Stimulated activated CD4-positive, alpha-beta T cell treated with anti-CD3 and anti-CD28 coated beads, TNF-alpha, amount 100 ng/mL, for 1 hour (primary cell): Measurements from ENCODE around the gene NPHP4.

Experiments used
- DNase-seq, 3 donors: peaks; one replicate each; pipeline ENCODE4 v3.0.0-alpha.2; 2020; ENCODE audit warnings: low read depth in 3 of 3, low spot score in 1 of 3

The NPHP4 gene

GRCh38 chr1:5914676-5915365, 77.4 kb downstream of the NPHP4 start:
- DNase-seq, result no peak

- no peak for DNase-seq
Measured at GRCh38 chr1:5913876-5914275, 78.3 kb downstream of the NPHP4 start.

- no peak for DNase-seq
Measured at GRCh38 chr1:5913078-5913845, 79.0 kb downstream of the NPHP4 start.

GRCh38 chr1:5911871-5912271, 80.4 kb downstream of the NPHP4 start:
- no peak for DNase-seq

- no peak for DNase-seq
Measured at GRCh38 chr1:5911157-5911556, 81.1 kb downstream of the NPHP4 start.

- no peak for DNase-seq
Measured at GRCh38 chr1:5910666-5911065, 81.6 kb downstream of the NPHP4 start.

- DNase-seq, result no peak
Measured at GRCh38 chr1:5910276-5910620, 82.0 kb downstream of the NPHP4 start.

- DNase-seq, result no peak
Measured at GRCh38 chr1:5909576-5910275, 82.5 kb downstream of the NPHP4 start.

- DNase-seq, result no peak
Measured at GRCh38 chr1:5908461-5909375, 83.5 kb downstream of the NPHP4 start.

GRCh38 chr1:5907966-5908365, 84.3 kb downstream of the NPHP4 start:
- no peak for DNase-seq

- DNase-seq, result no peak
Measured at GRCh38 chr1:5907386-5907785, 84.8 kb downstream of the NPHP4 start.

GRCh38 chr1:5906966-5907365, 85.3 kb downstream of the NPHP4 start:
- DNase-seq, result no peak

GRCh38 chr1:5906116-5906515, 86.1 kb downstream of the NPHP4 start:
- no peak for DNase-seq

- DNase-seq, result no peak
Measured at GRCh38 chr1:5905436-5905835, 86.8 kb downstream of the NPHP4 start.

- no peak for DNase-seq
Measured at GRCh38 chr1:5904551-5904950, 87.7 kb downstream of the NPHP4 start.

GRCh38 chr1:5903680-5904079, 88.5 kb downstream of the NPHP4 start:
- no peak for DNase-seq

GRCh38 chr1:5903031-5903430, 89.2 kb downstream of the NPHP4 start:
- DNase-seq, result no peak

GRCh38 chr1:5901841-5902240, 90.4 kb downstream of the NPHP4 start:
- DNase-seq, result no peak

- no peak for DNase-seq
Measured at GRCh38 chr1:5901150-5901549, 91.1 kb downstream of the NPHP4 start.

- DNase-seq, result no peak
Measured at GRCh38 chr1:5898266-5898665, 94.0 kb downstream of the NPHP4 start.
